Upper lobe of left lung (tissue), 6 donors: Measurements from ENCODE around the gene GATA6. TPM values are rescaled to one million over a fixed set of nuclear protein-coding genes. Genes with fewer than 3 reads are reported as not detected.

Experiments used
- ATAC-seq, 2 donors: fragments of 200-7000 bp; cut with Tn5 transposase; one replicate each; pipeline ENCODE4 v1.9.1; 2022; ENCODE audit warnings: mild to moderate bottlenecking in 2 of 2, moderate library complexity in 2 of 2; ENCODE audit not compliant: low FRiP score in 2 of 2
- DNase-seq, 2 donors: peaks; one replicate each; pipeline ENCODE4 v3.0.0-alpha.2; 2019 to 2020
- H3K27ac ChIP-seq, 4 donors: fragments of 200-600 bp; sonication (generic); one replicate each; pipeline ENCODE4 v1.5.1; 2016 to 2019
- H3K27me3 ChIP-seq, 4 donors: fragments of 200-600 bp; sonication (generic); one replicate each; pipeline ENCODE4 v1.5.1; 2017 to 2019
- H3K36me3 ChIP-seq, 4 donors: fragments of 200-600 bp; sonication (generic); one replicate each; pipeline ENCODE4 v1.5.1; 2016 to 2019
- H3K4me1 ChIP-seq, 4 donors: fragments of 200-600 bp; sonication (generic); one replicate each; pipeline ENCODE4 v1.5.1; 2018 to 2019
- H3K4me3 ChIP-seq, 4 donors: fragments of 200-600 bp; sonication (generic); one replicate each; pipeline ENCODE4 v1.5.1; 2017 to 2019; ENCODE audit warnings: mild to moderate bottlenecking in 2 of 4, moderate library complexity in 1 of 4
- H3K9me3 ChIP-seq, 4 donors: fragments of 200-600 bp; sonication (generic); one replicate each; pipeline ENCODE4 v1.5.1; 2018 to 2019
- CTCF ChIP-seq, 6 experiments: fragments of 450-650 bp in 4 of 6; fragments of 200-600 bp in 2 of 6; sonication (generic) in 2 of 6; IDR thresholded peaks; one replicate each; pipeline ENCODE4 v1.5.1; 2016 to 2019; ENCODE audit warnings: antibody characterized with exemption in 6 of 6
- EP300 ChIP-seq, 4 donors: sonication (generic); formaldehyde crosslinking; IDR thresholded peaks; one replicate each; pipeline ENCODE4 v1.5.1; 2017; ENCODE audit warnings: antibody characterized with exemption in 4 of 4, control low read depth in 2 of 4
- POLR2A ChIP-seq, 4 donors: fragments of 450-650 bp; IDR thresholded peaks; one replicate each; pipeline ENCODE4 v1.5.1; 2016 to 2017; ENCODE audit warnings: antibody characterized with exemption in 4 of 4, mild to moderate bottlenecking in 2 of 4
- POLR2AphosphoS5 ChIP-seq, 2 donors: sonication (generic); formaldehyde crosslinking; IDR thresholded peaks; one replicate each; pipeline ENCODE4 v1.5.1; 2017; ENCODE audit warnings: antibody characterized with exemption in 2 of 2
- WGBS, 2 donors: methylation state at CpG; one replicate each; pipeline ENCODE4 v1.1.5; 2017 to 2018; 5-methylcytosine and 5-hydroxymethylcytosine counted together
- small RNA-seq, 4 donors: library from RNA; depleted of rRNA; stranded (forward); fragments of <200 nt; gene quantifications; one replicate each; pipeline ENCODE3, GENCODE V24; 2016
- total RNA-seq, 6 donors: library from RNA; depleted of rRNA in 4 of 6; stranded (reverse); fragments of >200 nt in 4 of 6; gene quantifications; one replicate each; pipeline versions ENCODE4 v1.1.0 to v1.2.1, GENCODE V29; 2016 to 2021
- donor health status: DM: no; HTN: no; CAD: no; lungs with moderate emphysema.
- donor health status: DM: no; HTN: yes; CAD: no; lungs with severe emphysema.

Gene GATA6
- total RNA-seq, 6 donors from 2014 or later, result 29.7 to 52.8 (median 41.4) TPM

GRCh38 chr18:22250026-22250425 lies 80.6 kb downstream of the GATA6 start:
- Histone ChIP-seq H3K27me3 (no peaks in the 10 kb centered on the region), H3K4me3 (no peak overlapping the region), H3K27ac (no peak overlapping the region), H3K9me3 (no peaks in the 10 kb centered on the region), H3K4me1 (peaks cover 7 to 15% (median 11%) of the 10 kb centered on the region in 4 donors), H3K36me3 (no peaks in the 10 kb centered on the region)
- TF ChIP-seq POLR2AphosphoS5 (IDR thresholded peaks at IDR 0.05) (no peak), POLR2A (IDR thresholded peaks at IDR 0.05) (no peak), EP300 (IDR thresholded peaks at IDR 0.05) (no peak), CTCF (IDR thresholded peaks at IDR 0.05) (no peak)
- DNase-seq (no peak), ATAC-seq (no peak)
- 91 to 94% methylated on average over 4 of the region's 4 CpGs for WGBS, 2 donors

GRCh38 chr18:22250591-22250996 lies 81.2 kb downstream of the GATA6 start:
- WGBS, 2 donors, result 68 to 80% methylated on average over 8 of the region's 8 CpGs
- peaks cover 7 to 19% (median 12%) of the 10 kb centered on the region in 4 donors for H3K4me1 ChIP-seq
- no peaks in the 10 kb centered on the region for H3K36me3 ChIP-seq
- ATAC-seq (no peak), DNase-seq (no peak)
- H3K27me3 ChIP-seq, result no peaks in the 10 kb centered on the region
- TF ChIP-seq POLR2AphosphoS5 (IDR thresholded peaks at IDR 0.05), result no peak
- no peak for TF ChIP-seq POLR2A (IDR thresholded peaks at IDR 0.05)
- no peak for TF ChIP-seq CTCF (IDR thresholded peaks at IDR 0.05)
- no peak for TF ChIP-seq EP300 (IDR thresholded peaks at IDR 0.05)
- no peaks in the 10 kb centered on the region for H3K9me3 ChIP-seq
- no peak overlapping the region for H3K4me3 ChIP-seq
- no peak overlapping the region for H3K27ac ChIP-seq

Small RNA genes within 50 kb of the gene (small RNA-seq; reads per million reads assigned to genes)
- gene RNU6-702P (0 reads per million in 4 donors), gene RNU6ATAC20P (0 reads per million in 4 donors)

Other genes with a start within 250 kb of the GATA6 start
- not detected for gene CTAGE1, start 248.3 kb downstream of the GATA6 start, total RNA-seq